Measurements from ENCODE around the gene CSRNP3.

CSRNP3 gene

DNA sequence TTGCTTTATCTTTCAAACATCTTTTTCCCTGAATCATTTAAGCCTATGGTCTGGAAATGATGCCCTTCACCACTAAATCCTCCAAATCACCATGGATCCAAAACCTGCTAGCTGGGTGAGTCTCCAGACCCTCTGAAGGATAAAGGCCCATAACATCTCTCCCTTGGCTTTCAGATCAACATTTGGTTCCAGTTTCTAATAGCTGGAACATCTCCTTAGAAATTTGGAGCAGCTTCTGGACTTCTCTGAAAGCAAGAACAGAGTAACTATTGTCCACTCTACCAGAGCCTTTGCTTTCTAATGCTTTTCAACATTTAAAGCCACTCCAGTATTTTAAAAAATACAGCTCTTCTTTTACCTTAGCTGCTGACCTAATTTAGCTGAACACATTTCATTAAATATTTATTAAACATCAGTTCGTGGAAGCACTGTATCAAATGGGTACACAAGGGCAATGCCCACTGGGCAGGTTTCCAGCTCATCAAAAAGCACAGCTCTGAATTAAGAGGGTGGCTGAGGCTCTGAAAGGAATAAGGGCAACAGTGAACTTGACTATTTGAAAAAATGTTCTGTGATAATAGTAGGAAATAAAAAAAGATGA lies 249.2 kb downstream of the CSRNP3 start:
- no peaks in the 10 kb centered on the region for H3K36me3 ChIP-seq (ENCODE audit: control insufficient read depth in 1 of 2, insufficient read depth in 2 of 2, low read length in 2 of 2)
- no peak overlapping the region for H3K9ac ChIP-seq (ENCODE audit: low read depth in 1 of 2, low read length in 2 of 2)
- H3K4me3 ChIP-seq (ENCODE audit: low read depth in 1 of 2, low read length in 2 of 2): no peak overlapping the region
- H3K4me1 ChIP-seq (ENCODE audit: control insufficient read depth in 1 of 2, insufficient read depth in 2 of 2, low read length in 2 of 2): no peaks in the 10 kb centered on the region
- no peak overlapping the region for H3K27ac ChIP-seq (ENCODE audit: low read depth, low read length)
- no peaks in the 10 kb centered on the region for H3K9me3 ChIP-seq (ENCODE audit: control insufficient read depth in 1 of 2, low read length in 2 of 2)
- H3K27me3 ChIP-seq (ENCODE audit: control insufficient read depth in 1 of 2, insufficient read depth in 2 of 2, low read length in 2 of 2): no peaks in the 10 kb centered on the region

- no peak overlapping the region for H3K27ac ChIP-seq (ENCODE audit: low read depth, low read length)
- no peak overlapping the region for H3K4me3 ChIP-seq (ENCODE audit: low read depth in 1 of 2, low read length in 2 of 2)
- H3K27me3 ChIP-seq (ENCODE audit: control insufficient read depth in 1 of 2, insufficient read depth in 2 of 2, low read length in 2 of 2): no peaks in the 10 kb centered on the region
- no peaks in the 10 kb centered on the region for H3K36me3 ChIP-seq (ENCODE audit: control insufficient read depth in 1 of 2, insufficient read depth in 2 of 2, low read length in 2 of 2)
- H3K9me3 ChIP-seq (ENCODE audit: control insufficient read depth in 1 of 2, low read length in 2 of 2): no peaks in the 10 kb centered on the region
- H3K4me1 ChIP-seq (ENCODE audit: control insufficient read depth in 1 of 2, insufficient read depth in 2 of 2, low read length in 2 of 2): no peaks in the 10 kb centered on the region
- H3K9ac ChIP-seq (ENCODE audit: low read depth in 1 of 2, low read length in 2 of 2): no peak overlapping the region
These were observed 251.0 kb downstream of the CSRNP3 start for GRCh38 chr2:165720511-165720910.

DNA sequence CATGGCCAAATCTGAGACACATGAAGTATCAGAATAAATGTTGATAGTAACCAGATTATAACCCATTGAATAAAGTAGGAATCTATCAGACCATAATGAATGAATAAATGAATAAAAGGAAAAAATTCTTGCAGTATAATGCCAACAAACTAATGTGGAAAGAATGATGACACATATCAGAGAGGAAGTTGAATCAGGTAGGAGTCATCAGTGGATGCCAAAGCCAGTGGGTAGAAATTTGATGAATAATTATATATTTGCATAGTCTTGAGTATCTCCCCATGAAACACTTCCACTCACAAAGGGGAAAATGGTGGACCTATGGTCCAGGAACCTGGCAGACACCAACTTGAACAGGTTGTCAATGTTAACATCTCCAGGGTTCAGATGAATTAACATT lies 255.9 kb downstream of the CSRNP3 start:
- Histone ChIP-seq H3K27ac (ENCODE audit: low read depth, low read length) (no peak overlapping the region), H3K9ac (ENCODE audit: low read depth in 1 of 2, low read length in 2 of 2) (no peak overlapping the region), H3K36me3 (ENCODE audit: control insufficient read depth in 1 of 2, insufficient read depth in 2 of 2, low read length in 2 of 2) (no peaks in the 10 kb centered on the region), H3K4me3 (ENCODE audit: low read depth in 1 of 2, low read length in 2 of 2) (no peak overlapping the region), H3K4me1 (ENCODE audit: control insufficient read depth in 1 of 2, insufficient read depth in 2 of 2, low read length in 2 of 2) (no peaks in the 10 kb centered on the region), H3K9me3 (ENCODE audit: control insufficient read depth in 1 of 2, low read length in 2 of 2) (no peaks in the 10 kb centered on the region), H3K27me3 (ENCODE audit: control insufficient read depth in 1 of 2, insufficient read depth in 2 of 2, low read length in 2 of 2) (no peaks in the 10 kb centered on the region)
